ENCODE data around the gene ADARB2. TPM values are rescaled to one million over a fixed set of nuclear protein-coding genes. Genes with fewer than 3 reads are reported as not detected.

ADARB2 gene
- total and polyA plus RNA-seq, 2 donors (not counting 1 experiment from before 2014, with no cell fraction given): not detected

DNA sequence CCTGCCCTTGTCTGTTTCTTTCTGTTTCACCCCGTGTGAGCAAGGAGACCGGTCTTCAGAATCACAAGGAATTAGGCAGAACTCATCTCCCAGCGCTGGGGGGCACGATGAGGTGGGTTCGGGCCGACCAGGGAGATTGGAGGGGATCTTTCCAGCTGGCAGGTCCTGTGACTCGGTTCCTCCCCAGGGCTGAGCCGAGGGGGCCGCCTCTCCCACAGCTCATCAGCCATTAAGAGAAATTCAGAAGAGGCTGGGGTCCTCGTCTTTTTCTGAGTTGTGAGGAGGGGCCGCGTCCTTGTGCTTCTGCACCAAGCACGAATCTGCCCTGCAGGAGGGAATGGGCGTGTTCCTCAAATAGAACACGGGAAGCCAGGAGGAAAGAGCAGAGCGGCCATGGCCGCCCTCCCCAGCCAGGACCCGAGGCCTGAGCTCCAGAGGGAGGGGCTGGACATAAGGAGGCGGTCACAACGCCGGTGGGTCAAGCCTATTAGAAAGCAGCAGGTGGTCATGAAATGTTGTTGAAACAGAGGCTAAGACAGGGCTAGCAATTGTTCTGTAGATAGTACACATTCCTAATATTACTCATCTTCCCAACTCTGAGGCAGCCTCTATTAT is 125.3 kb downstream of the ADARB2 start:
- no peak for TF ChIP-seq EZH2 (IDR thresholded peaks at IDR 0.05; ENCODE audit: low read length, missing control alignments)
- TF ChIP-seq, protein P1, sequence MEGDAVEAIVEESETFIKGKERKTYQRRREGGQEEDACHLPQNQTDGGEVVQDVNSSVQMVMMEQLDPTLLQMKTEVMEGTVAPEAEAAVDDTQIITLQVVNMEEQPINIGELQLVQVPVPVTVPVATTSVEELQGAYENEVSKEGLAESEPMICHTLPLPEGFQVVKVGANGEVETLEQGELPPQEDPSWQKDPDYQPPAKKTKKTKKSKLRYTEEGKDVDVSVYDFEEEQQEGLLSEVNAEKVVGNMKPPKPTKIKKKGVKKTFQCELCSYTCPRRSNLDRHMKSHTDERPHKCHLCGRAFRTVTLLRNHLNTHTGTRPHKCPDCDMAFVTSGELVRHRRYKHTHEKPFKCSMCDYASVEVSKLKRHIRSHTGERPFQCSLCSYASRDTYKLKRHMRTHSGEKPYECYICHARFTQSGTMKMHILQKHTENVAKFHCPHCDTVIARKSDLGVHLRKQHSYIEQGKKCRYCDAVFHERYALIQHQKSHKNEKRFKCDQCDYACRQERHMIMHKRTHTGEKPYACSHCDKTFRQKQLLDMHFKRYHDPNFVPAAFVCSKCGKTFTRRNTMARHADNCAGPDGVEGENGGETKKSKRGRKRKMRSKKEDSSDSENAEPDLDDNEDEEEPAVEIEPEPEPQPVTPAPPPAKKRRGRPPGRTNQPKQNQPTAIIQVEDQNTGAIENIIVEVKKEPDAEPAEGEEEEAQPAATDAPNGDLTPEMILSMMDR (conservative IDR thresholded peaks at IDR 0.05 in 1 of 2, IDR thresholded peaks at IDR 0.05 in 1 of 2; ENCODE audit: low read depth in 1 of 2, low read length in 2 of 2): no peak
- H3K4me1 ChIP-seq (ENCODE audit: control insufficient read depth, extremely low read depth, insufficient read depth, low read length): no peaks in the 10 kb centered on the region
- no peak overlapping the region for H3K9ac ChIP-seq (ENCODE audit: insufficient read depth, low read length)
- no peak for DNase-seq (ENCODE audit: low read depth in 2 of 2)
- H3K27ac ChIP-seq (ENCODE audit: insufficient read depth, low read length): no peak overlapping the region
- H4K20me1 ChIP-seq (ENCODE audit: control insufficient read depth, extremely low read depth, insufficient read depth, low read length): no peaks in the 10 kb centered on the region
- H3K4me3 ChIP-seq (replicated peaks in 1 of 4; ENCODE audit: control extremely low read depth in 1 of 4, insufficient read depth in 1 of 4, low read depth in 3 of 4, low read length in 4 of 4): no peak overlapping the region
- H3K79me2 ChIP-seq (ENCODE audit: control insufficient read depth, insufficient read depth, low read length): no peaks in the 10 kb centered on the region
- H3K27me3 ChIP-seq (ENCODE audit: control insufficient read depth, insufficient read depth, low read length): no peaks in the 10 kb centered on the region
- H3K9me3 ChIP-seq (ENCODE audit: control insufficient read depth, insufficient read depth, low read depth, low read length): no peaks in the 10 kb centered on the region
- no peaks in the 10 kb centered on the region for H3K36me3 ChIP-seq (ENCODE audit: control insufficient read depth, insufficient read depth, low read length)
- H3K4me2 ChIP-seq (ENCODE audit: extremely low read depth, insufficient read depth, low read length): no peak overlapping the region
- no peak overlapping the region for H2AFZ ChIP-seq (ENCODE audit: low read length)

DNA sequence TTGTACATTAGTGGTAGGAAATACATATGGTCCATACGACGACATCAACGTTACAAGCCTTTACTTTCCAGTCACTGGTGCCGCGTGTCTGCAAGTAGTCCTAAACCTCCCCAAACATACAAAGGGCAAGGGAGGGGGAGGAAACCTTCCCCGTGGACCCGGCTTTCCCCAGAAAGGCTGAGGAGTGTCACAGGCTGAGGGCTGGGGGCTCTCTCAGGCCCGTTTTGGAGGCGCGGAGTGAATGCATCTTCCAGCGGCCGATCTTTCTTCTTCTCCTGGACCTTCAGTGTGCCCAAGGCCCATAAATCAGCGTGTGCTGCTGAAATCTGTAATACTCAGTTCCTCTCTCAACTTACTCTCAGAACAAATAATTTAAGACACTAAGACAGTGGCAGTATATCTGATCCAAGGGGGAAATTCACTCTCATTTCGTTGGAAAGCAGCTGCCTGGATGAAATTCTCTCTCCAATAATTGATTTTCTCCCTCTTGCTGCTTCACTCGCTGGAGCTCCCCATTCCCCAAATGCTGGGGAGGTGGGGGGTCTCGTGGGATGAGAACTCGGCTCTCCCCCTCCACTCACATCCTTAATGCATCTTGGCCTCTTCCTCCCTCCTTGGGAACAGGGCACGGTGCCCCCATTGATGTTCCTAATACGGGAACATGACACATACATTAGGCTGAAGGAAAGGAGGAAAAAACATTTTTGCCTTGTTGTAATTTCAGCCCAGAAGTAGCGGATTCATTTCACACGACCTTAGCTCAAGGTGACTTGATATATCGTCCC is 126.1 kb downstream of the ADARB2 start:
- no peak overlapping the region for H3K4me3 ChIP-seq (replicated peaks in 1 of 4; ENCODE audit: control extremely low read depth in 1 of 4, insufficient read depth in 1 of 4, low read depth in 3 of 4, low read length in 4 of 4)
- no peak overlapping the region for H2AFZ ChIP-seq (ENCODE audit: low read length)
- H3K9ac ChIP-seq (ENCODE audit: insufficient read depth, low read length): no peak overlapping the region
- H3K27ac ChIP-seq (ENCODE audit: insufficient read depth, low read length): no peak overlapping the region
- no peaks in the 10 kb centered on the region for H3K9me3 ChIP-seq (ENCODE audit: control insufficient read depth, insufficient read depth, low read depth, low read length)
- TF ChIP-seq, protein P1 (conservative IDR thresholded peaks at IDR 0.05 in 1 of 2, IDR thresholded peaks at IDR 0.05 in 1 of 2; ENCODE audit: low read depth in 1 of 2, low read length in 2 of 2): no peak
- TF ChIP-seq EZH2 (IDR thresholded peaks at IDR 0.05; ENCODE audit: low read length, missing control alignments): no peak
- no peak for DNase-seq (ENCODE audit: low read depth in 2 of 2)
- no peaks in the 10 kb centered on the region for H3K27me3 ChIP-seq (ENCODE audit: control insufficient read depth, insufficient read depth, low read length)
- H4K20me1 ChIP-seq (ENCODE audit: control insufficient read depth, extremely low read depth, insufficient read depth, low read length): no peaks in the 10 kb centered on the region
- H3K4me2 ChIP-seq (ENCODE audit: extremely low read depth, insufficient read depth, low read length): no peak overlapping the region
- H3K4me1 ChIP-seq (ENCODE audit: control insufficient read depth, extremely low read depth, insufficient read depth, low read length): no peaks in the 10 kb centered on the region
- H3K79me2 ChIP-seq (ENCODE audit: control insufficient read depth, insufficient read depth, low read length): no peaks in the 10 kb centered on the region
- H3K36me3 ChIP-seq (ENCODE audit: control insufficient read depth, insufficient read depth, low read length): no peaks in the 10 kb centered on the region

DNA sequence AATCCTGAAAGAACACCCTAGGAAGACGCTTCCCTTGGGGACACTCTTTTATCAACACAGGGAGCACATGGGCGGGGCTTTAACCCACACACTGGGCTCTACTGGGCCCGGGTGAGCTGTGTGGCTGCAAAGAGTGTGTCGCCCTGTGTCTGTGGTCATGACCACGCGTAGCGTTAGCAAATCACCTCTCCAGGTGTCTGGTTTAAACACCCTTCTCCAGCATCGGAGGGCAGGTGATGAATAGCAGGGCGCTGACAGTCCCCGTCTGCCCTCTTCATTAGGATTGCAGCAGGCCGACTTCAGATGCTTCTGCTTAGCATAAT is 127.7 kb downstream of the ADARB2 start:
- no peaks in the 10 kb centered on the region for H4K20me1 ChIP-seq (ENCODE audit: control insufficient read depth, extremely low read depth, insufficient read depth, low read length)
- no peaks in the 10 kb centered on the region for H3K4me1 ChIP-seq (ENCODE audit: control insufficient read depth, extremely low read depth, insufficient read depth, low read length)
- H3K79me2 ChIP-seq (ENCODE audit: control insufficient read depth, insufficient read depth, low read length): no peaks in the 10 kb centered on the region
- DNase-seq (ENCODE audit: low read depth in 2 of 2): no peak
- no peak overlapping the region for H2AFZ ChIP-seq (ENCODE audit: low read length)
- TF ChIP-seq, protein P1 (conservative IDR thresholded peaks at IDR 0.05 in 1 of 2, IDR thresholded peaks at IDR 0.05 in 1 of 2; ENCODE audit: low read depth in 1 of 2, low read length in 2 of 2): no peak
- H3K9me3 ChIP-seq (ENCODE audit: control insufficient read depth, insufficient read depth, low read depth, low read length): no peaks in the 10 kb centered on the region
- no peak overlapping the region for H3K9ac ChIP-seq (ENCODE audit: insufficient read depth, low read length)
- no peaks in the 10 kb centered on the region for H3K36me3 ChIP-seq (ENCODE audit: control insufficient read depth, insufficient read depth, low read length)
- H3K4me2 ChIP-seq (ENCODE audit: extremely low read depth, insufficient read depth, low read length): no peak overlapping the region
- no peak overlapping the region for H3K27ac ChIP-seq (ENCODE audit: insufficient read depth, low read length)
- H3K27me3 ChIP-seq (ENCODE audit: control insufficient read depth, insufficient read depth, low read length): no peaks in the 10 kb centered on the region
- no peak overlapping the region for H3K4me3 ChIP-seq (replicated peaks in 1 of 4; ENCODE audit: control extremely low read depth in 1 of 4, insufficient read depth in 1 of 4, low read depth in 3 of 4, low read length in 4 of 4)
